Tibial artery (tissue), 4 donors: ENCODE measurements around the gene DUSP3.

Experiments used
- DNase-seq, 2 donors: peaks; one replicate each; pipeline ENCODE4 v3.0.0-alpha.2; 2019
- H3K27ac ChIP-seq, 2 donors: fragments of 200-600 bp; sonication (generic) in 1 of 2; 1 replicate in 1 of 2; 2 replicates in 1 of 2; pipeline ENCODE4 v1.5.1; 2018 to 2019; ENCODE audit warnings: mild to moderate bottlenecking in 1 of 2
- H3K27me3 ChIP-seq, 2 donors: fragments of 200-600 bp; sonication (generic) in 1 of 2; one replicate each; pipeline versions ENCODE4 v1.5.1 to v1.6.0; 2016 to 2019
- H3K36me3 ChIP-seq, 3 donors: fragments of 200-600 bp; sonication (generic) in 2 of 3; one replicate each; pipeline ENCODE4 v1.5.1; 2016 to 2019; ENCODE audit warnings: mild to moderate bottlenecking in 2 of 3
- H3K4me1 ChIP-seq, 4 donors: fragments of 200-600 bp; sonication (generic) in 2 of 4; 1 replicate in 3 of 4; 2 replicates in 1 of 4; pipeline ENCODE4 v1.5.1; 2016 to 2019
- H3K4me3 ChIP-seq, 2 donors: fragments of 200-600 bp; sonication (generic) in 1 of 2; 1 replicate in 1 of 2; 2 replicates in 1 of 2; pipeline ENCODE4 v1.5.1; 2018 to 2019; ENCODE audit warnings: mild to moderate bottlenecking in 2 of 2
- H3K9me3 ChIP-seq, 3 donors: fragments of 200-600 bp; sonication (generic) in 1 of 3; one replicate each; pipeline ENCODE4 v1.5.1; 2016 to 2019
- CTCF ChIP-seq, 2 experiments: fragments of 200-600 bp in 1 of 2; fragments of 450-650 bp in 1 of 2; IDR thresholded peaks; one replicate each; pipeline ENCODE4 v1.5.1; 2017 to 2019; ENCODE audit warnings: antibody characterized with exemption in 2 of 2, mild to moderate bottlenecking in 1 of 2, moderate library complexity in 1 of 2
- intact Hi-C: fragments of 100-400 bp; cut with DNase I; formaldehyde crosslinking; loops from one replicate; pipeline ENCODE4 v1.15.0; 2023; ENCODE audit warnings: low total_unique reads

Gene DUSP3

DNA sequence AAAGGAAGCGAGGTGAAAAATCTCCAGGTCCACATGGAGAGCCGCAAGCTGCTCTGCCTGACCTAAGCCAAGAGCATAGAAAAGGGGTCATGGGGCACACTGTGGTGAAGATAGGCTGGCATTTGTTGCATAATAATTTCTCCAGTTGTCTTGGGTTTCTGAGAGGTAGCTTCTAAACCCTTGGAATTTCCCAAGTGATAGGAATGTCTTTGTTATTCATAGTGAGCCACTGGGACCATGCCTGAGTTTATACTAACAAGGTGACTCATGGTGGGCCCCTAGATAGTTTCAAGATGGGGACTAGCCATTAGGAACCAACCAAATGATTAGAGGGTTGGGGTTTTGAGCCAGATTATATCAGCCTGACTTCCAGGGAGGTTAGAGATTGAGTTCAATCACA, 45.8 kb downstream of the DUSP3 start:
- no peak overlapping the region for H3K27ac ChIP-seq
- TF ChIP-seq CTCF (IDR thresholded peaks at IDR 0.05), result no peak
- no peaks in the 10 kb centered on the region for H3K9me3 ChIP-seq
- DNase-seq, result no peak
- intact Hi-C loops, result no loop called here
- no peaks in the 10 kb centered on the region for H3K36me3 ChIP-seq
- no peaks in the 10 kb centered on the region for H3K27me3 ChIP-seq
- no peaks in the 10 kb centered on the region for H3K4me1 ChIP-seq
- H3K4me3 ChIP-seq, result no peak overlapping the region

DNA sequence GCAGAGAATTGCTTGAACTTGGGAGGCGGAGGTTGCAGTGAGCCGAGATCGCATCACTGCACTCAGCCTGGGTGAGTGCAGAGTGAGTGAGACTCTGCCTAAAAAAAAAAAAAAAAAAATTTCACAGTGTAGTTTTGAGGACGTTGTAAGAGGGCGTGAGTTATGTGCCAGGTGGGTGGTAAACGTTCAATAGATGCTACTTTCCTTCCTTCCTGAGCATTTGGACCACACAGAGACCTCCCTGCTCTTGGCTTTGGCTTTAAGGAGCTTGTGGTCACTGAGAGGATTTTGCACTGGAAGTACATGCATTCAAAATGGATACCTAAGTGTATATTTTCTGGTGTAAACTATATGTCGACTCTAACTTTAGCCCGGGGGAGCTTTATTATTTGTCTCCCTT, 50.7 kb downstream of the DUSP3 start:
- Histone ChIP-seq H3K36me3 (no peaks in the 10 kb centered on the region), H3K4me3 (no peak overlapping the region), H3K4me1 (peaks cover 0 to 12% (median 5%) of the 10 kb centered on the region in 4 donors), H3K9me3 (no peaks in the 10 kb centered on the region), H3K27ac (no peak overlapping the region), H3K27me3 (no peaks in the 10 kb centered on the region)
- DNase-seq, result no peak
- intact Hi-C loops, result no loop called here
- TF ChIP-seq CTCF (IDR thresholded peaks at IDR 0.05), result no peak

DNA sequence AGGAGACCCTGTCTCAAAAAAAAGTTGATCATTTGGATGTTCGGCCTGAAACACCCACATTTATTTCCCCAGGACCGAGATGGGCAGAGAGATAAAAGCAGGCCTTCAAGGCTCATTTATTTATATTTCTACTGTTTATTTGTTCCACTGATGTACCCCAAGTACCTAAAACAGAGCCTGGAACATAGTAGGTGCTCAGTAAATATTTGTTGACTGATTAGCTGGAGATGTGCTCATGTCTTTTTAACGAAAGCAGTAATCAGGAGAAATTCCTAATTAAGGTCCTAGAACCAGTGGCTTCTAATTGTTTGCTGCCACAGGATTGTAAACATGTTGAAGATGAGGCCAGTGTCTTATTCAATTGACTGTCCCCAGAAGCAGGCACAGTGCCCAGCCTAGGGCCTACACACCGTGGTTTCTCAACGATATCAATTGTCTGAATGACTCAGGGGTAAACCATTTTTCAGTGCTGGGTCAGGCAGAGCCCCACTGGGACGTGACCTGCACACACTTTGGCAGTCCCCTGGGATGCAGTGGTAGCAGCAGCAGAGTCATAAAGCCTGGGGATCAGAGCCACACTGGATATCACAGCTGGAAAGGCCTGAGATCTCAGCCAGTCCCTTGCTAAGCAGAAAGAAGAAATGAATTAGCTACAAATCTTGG, 54.9 kb downstream of the DUSP3 start:
- H3K4me3 ChIP-seq, result no peak overlapping the region
- no peaks in the 10 kb centered on the region for H3K27me3 ChIP-seq
- H3K27ac ChIP-seq, result peak overlapping the region in 1 of 2 donors; percentile 40
- TF ChIP-seq CTCF (IDR thresholded peaks at IDR 0.05), result no peak
- no peaks in the 10 kb centered on the region for H3K36me3 ChIP-seq
- peak; percentile 38 to 83 for DNase-seq
- intact Hi-C loops, result no loop called here
- peaks cover 0 to 19% (median 5%) of the 10 kb centered on the region in 4 donors for H3K4me1 ChIP-seq
- no peaks in the 10 kb centered on the region for H3K9me3 ChIP-seq

DNA sequence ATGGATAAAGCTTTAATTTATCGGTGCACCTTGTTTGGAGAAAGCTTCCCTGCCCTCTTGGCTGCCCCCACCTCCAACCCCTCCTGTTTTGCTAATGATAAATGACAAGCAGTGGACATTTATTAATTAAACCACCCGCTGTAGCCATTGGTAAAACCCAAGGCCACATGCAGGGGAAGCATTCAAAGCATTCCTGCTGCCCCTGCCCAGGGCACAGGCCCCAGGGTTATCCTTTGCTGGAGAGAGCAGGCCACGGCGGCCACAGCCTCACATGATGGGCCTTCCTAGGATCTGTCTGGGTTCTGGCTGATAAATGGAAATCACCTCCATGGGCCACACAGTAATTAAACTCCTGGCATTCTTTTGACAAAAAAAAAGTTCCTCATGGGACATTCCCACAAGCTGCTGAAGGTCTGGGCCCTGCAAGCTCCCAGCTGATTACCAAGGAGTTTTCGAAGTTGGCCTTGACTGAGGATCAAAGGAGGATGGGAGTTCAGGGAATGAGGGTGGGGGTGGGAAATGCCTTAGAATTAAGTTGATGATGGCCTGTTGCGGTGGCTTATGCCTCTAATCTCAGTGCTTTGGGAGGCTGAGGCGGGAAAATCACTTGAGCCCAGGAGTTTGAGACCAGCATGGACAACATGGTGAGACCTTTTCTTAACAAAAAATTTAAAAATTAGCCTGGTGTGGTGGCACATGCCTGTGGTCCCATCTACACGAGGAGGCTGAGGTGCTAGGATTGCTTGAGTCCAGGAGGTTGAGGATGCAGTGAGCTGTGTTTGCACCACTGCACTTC, 55.7 kb downstream of the DUSP3 start:
- H3K9me3 ChIP-seq, result no peaks in the 10 kb centered on the region
- H3K4me1 ChIP-seq, result peaks cover 0 to 19% (median 5%) of the 10 kb centered on the region in 4 donors
- no peak for TF ChIP-seq CTCF (IDR thresholded peaks at IDR 0.05)
- H3K27me3 ChIP-seq, result no peaks in the 10 kb centered on the region
- intact Hi-C loops, result no loop called here
- DNase-seq, result no peak
- H3K27ac ChIP-seq, result peak overlapping the region in 1 of 2 donors; percentile 98
- no peaks in the 10 kb centered on the region for H3K36me3 ChIP-seq
- H3K4me3 ChIP-seq, result no peak overlapping the region

GRCh38 chr17:43722269-43722619, 56.5 kb downstream of the DUSP3 start:
- intact Hi-C loops, result no loop called here
- TF ChIP-seq CTCF (IDR thresholded peaks at IDR 0.05), result no peak
- peaks cover 0 to 19% (median 5%) of the 10 kb centered on the region in 4 donors for H3K4me1 ChIP-seq

More at GRCh38 chr17:43722269-43722619, 56.5 kb downstream of the DUSP3 start:
- H3K4me3 ChIP-seq, result no peak overlapping the region
- H3K9me3 ChIP-seq, result no peaks in the 10 kb centered on the region
- peak overlapping the region in 1 of 2 donors; percentile 98 for H3K27ac ChIP-seq
- H3K36me3 ChIP-seq, result no peaks in the 10 kb centered on the region
- DNase-seq, result no peak
- no peaks in the 10 kb centered on the region for H3K27me3 ChIP-seq
